Body of pancreas (tissue), 4 donors: ENCODE data around the gene ZNF775.

ENCODE experiments used
- POLR2A ChIP-seq, 3 donors: fragments of 450-650 bp; IDR thresholded peaks; one replicate each; pipeline ENCODE4 v1.6.1; 2016; ENCODE audit warnings: antibody characterized with exemption in 3 of 3, mild to moderate bottlenecking in 2 of 3
- TF ChIP-seq, protein P1 (sequence below), 7 experiments: fragments of 450-650 bp in 4 of 7; fragments of 200-600 bp in 3 of 7; sonication (generic) in 3 of 7; IDR thresholded peaks; one replicate each; pipeline ENCODE4 v1.5.1; 2016 to 2019; ENCODE audit warnings: antibody characterized with exemption in 7 of 7

DNA sequence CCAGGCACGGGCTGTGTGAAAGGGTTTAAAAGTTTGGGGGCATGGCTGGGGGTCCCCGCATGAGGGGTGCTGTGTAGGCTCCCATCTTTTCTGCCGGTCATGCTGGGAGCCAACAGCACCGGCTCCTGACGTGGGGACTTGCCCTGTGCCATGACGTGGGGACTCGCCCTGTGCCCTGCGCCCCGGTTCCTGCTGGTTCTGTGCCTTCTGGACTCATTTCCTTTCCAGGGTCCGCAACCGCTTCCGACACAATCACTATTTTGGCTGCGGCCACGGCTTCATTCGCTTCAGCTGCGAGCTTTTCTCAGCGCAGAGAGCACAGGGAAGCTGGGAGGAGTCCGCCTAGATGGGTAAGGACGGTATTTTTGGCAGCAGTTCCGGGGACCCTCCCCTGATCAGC, 63.7 kb downstream of the ZNF775 start:
- no peak for TF ChIP-seq POLR2A (IDR thresholded peaks at IDR 0.05)
- TF ChIP-seq, protein P1, sequence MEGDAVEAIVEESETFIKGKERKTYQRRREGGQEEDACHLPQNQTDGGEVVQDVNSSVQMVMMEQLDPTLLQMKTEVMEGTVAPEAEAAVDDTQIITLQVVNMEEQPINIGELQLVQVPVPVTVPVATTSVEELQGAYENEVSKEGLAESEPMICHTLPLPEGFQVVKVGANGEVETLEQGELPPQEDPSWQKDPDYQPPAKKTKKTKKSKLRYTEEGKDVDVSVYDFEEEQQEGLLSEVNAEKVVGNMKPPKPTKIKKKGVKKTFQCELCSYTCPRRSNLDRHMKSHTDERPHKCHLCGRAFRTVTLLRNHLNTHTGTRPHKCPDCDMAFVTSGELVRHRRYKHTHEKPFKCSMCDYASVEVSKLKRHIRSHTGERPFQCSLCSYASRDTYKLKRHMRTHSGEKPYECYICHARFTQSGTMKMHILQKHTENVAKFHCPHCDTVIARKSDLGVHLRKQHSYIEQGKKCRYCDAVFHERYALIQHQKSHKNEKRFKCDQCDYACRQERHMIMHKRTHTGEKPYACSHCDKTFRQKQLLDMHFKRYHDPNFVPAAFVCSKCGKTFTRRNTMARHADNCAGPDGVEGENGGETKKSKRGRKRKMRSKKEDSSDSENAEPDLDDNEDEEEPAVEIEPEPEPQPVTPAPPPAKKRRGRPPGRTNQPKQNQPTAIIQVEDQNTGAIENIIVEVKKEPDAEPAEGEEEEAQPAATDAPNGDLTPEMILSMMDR (IDR thresholded peaks at IDR 0.05) = no peak
